Brain pericyte (primary cell): ENCODE results near the gene SOX15.
"Not testable (repeated sequence)": the region's sequence is repeated elsewhere in the genome, so short reads cannot be mapped to it uniquely, and the experiment has no call there.

Source experiments
- DNase-seq: peaks from one replicate; pipeline ENCODE4 v3.0.0-alpha.2; 2012; ENCODE audit warnings: low read depth, low spot score

The SOX15 gene

DNA sequence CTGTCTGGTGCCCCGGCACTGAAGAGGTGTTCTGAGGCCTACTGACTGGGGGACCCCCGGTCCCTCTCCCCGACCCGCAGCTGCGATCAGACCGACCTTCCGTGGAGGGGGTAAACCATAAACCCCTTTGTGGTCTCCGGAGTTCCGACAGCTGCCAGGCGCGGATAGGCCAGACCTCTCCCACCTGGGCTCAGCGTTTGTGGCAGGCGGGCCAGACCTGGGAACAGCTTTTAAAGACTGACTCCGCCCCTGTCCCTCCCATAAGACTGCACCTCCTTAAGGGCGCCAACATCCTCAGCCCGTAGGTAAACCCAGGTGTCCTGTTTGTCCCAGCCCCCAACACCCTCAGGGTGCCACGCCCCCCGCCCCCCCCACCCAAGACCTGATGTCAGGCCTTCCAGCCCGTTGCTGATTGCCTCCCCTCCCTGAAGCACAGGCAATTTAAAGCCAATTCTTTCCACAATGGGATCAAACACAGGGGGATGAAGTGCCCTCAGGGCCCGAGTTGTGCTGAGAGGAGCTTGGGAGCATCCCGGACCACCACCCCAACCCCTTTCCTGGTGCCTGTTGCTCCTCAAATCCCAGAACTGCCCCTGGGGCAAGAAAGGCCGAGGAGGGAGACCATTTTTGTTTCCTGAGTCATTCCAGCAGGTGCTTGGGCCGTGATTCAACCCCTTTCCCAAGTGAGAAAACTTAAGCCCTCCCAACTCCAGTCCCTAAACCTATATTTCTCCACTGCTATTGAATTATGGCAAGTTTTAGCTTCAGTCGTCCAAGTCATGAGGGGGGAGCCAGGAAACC is at the start of gene SOX15:
Gene SOX15 (minus strand): TSS at position 204 of the 801 bp plus-strand sequence. CDS start 418 bp downstream, outside the sequence.
- DNase-seq = no peak

DNA sequence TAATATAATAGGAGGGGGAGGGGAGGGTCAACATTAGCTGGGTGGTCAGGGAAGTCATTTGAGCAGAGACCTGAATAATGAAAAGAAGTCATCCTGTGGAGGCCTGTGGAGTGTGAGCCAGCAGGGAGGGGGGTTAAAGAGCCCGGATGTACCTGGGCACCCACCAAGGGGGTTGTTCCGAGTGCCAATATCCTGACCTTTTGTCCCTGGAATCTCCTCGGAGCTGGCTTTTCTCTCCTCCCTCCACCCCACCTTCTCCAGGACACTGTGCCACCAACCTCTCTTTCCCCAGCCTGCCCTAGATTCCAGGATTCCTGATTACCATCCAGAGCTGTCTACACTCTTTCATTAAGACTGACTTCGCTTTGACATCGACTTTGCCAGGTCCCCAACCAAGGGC is 46.3 kb upstream of the SOX15 start:
- no peak for DNase-seq

DNA sequence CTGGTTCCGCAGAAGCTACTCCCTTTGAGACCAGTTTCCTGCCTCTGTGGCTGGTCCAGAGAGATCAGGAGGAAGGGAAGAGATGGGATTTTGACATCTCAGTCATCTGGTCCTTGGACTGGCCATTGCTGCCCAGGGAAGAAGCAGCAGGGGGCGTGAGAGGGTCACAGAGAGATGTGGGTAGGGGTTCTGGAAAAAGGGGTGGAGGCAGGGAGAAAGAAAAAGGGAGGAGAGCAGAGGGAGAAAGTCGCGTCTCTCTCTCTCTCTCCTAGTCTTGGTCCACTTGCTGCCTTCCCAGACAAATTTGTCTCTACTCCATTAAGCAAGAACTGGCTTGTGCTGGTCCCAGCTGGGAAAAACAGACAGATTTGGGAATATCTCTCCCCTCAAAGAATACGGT is 44.5 kb upstream of the SOX15 start:
- no peak for DNase-seq

DNA sequence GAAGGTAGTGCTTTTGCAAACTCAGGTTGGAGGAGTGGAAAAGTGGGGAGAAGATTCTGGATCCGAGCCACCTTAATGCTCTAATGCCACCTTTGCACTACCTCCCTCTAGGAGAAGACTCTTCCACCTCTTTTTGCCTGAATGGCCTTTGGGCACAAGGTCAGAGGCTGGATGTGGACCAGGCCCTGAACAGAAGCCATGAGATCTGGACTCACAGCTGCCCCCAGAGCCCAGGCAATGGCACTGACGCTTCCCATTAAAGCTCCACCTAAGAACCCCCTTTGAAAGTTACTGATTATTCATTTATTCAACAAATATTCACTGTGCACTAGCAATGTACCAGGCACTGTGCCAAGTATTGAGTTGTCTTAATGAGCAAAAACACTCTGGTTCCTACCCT is 43.2 kb upstream of the SOX15 start:
- DNase-seq = no peak

DNA sequence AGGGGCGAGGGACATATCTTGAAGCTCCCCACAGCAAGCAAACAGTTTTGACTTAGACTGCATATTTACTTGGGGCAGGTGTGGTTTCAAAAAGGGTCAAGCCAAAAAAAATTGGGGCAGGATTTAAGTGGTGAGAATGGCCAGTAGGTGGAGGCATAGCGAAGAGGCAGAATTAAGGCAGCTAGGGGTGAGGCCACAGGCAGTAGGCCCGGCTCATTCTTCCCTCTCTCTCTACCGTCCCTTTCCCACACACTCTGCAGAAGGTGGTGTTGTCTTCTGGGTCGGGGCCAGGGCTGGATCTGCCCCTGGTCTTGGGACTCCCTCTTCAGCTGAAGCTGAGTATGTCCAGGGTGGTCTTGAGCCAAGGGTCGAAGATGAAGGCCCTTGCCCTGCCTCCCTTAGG is 42.6 kb upstream of the SOX15 start:
- no peak for DNase-seq

DNA sequence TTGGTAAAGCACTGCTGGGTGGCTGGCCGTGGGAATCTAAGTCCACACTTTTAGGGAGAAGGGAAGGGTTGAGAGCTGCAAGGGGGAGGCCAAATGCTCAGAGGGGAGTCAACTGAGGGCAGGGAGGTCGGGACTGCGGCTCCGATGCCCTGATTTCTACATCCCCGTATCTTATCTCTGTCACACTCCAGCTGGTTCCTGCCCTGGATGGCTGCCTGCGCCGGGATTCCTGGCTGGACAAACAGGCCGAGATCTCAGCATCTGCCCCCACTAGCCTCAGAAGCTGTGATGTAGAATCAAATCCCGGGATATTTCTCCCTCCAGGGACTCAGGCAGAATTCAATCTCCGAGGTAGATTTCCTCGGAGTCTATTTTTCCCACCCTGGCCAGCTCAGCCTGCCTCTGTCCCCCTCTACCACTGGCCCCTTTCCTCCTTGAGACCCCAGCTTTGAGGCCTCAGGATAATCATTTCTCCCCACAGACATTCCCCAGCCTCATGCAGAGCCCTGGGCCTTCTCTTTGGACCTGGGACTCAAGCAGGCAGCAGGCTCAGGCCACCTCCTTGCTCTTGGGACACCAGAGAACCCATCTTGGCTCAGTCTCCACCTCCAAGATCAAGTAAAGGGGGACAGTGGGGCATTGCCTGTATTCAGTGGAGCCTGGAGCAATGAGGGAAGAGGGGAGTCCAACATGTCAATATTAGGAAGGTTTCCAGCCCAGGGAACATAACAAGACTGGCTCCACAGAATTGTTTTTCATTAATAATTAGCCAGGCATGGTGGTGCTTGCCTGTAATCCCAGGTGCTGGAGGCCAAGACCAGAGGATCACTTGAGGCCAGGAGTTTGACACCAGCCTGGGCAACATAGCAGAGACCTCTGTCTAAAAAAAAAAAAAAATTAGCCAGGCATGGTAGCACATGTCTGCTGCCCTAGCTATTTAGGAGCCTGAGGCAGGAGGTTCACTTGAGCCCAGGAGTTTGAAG is 41.8 kb upstream of the SOX15 start:
- no peak for DNase-seq

DNA sequence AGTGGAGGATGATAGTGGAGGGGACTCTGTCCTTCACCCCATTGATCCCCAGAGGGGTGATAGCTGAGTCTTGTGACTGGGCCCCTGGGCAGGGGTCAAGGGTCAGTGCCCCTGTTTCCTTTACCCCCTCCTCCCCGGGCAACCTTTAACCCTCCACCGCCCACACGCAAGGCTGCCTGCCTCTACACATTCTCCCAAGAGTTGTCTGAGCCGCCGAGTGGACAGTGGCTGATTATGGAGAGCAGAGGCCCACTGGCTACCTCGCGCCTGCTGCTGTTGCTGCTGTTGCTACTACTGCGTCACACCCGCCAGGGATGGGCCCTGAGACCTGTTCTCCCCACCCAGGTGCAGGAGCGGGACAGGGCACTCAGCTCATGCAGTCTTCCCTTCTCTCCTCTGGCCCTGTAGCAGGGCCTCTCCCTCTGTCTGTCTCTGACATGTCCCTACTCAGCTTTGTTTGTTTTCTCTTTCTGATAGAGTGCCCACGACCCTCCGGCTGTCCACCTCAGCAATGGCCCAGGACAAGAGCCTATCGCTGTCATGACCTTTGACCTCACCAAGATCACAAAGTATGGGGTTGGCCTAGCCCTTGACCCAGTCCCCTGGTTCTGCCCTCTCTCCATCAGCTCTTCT is 40.2 kb upstream of the SOX15 start, which contains the start of gene SHBG:
Gene SHBG (plus strand): TSS at position 197 of the 633 bp plus-strand sequence. CDS start 38 bp downstream, at position 235.
- DNase-seq = no peak

DNA sequence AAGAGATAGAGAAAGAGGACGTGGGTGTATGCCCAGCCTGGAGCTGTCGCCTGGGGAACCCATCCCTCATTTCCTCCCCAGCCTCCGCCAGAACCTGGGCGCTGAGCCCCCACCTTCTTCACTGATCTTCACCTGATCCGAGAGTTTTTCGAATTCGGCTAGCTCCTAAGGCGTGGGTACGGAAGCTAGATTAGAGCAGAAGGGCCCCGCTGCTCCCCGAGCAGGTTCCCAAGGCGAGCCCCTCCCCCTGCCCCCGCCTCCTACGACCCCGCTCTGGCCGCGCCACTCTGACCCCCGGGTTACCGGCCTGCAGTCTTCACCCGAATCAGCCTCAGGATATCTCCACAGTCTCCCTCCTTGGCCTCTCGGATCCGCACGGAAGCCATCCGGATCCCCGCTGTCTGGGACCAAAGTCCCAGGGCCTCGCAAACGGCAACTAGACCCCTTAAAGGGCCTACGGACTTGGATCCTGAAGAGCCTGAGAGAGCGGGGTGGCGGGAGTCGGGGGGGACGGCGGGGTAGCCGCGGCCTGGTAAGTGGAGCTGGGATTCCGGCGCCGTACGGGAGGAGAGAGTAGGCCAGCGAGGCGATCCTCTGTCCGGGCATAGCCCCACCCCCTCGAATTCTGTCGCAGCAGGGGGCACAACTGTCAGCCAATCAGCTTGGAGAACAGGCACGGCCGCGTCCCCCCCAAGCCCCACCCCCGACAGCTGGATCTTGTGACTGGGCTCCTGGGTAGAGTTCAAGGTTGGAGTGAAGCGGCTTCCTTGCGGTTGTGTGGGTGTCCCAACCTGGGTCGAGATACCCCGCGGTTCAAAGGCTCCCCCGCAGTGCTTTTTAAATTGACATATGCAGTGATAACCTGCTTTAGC is 37.6 kb upstream of the SOX15 start, which contains the start of gene SAT2:
Gene SAT2 (minus strand): TSS at position 572 of the 872 bp plus-strand sequence. CDS start 186 bp downstream, at position 386.
- peak; percentile 86 for DNase-seq

DNA sequence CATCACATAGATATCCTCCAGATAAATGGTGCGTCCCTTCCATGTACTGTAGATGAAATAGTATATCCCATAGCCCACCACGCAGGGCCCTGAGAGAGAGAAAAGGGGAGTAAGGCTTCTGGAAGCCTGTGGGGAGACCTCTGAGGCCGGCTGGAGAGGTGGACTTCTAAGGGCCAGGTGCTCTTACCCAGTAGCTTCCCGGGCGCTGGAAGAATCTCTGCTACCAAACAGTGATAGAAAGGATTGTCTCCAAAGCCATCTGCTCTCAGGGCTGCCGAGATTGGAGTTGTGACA is 37.0 kb upstream of the SOX15 start:
- DNase-seq = no peak

DNA sequence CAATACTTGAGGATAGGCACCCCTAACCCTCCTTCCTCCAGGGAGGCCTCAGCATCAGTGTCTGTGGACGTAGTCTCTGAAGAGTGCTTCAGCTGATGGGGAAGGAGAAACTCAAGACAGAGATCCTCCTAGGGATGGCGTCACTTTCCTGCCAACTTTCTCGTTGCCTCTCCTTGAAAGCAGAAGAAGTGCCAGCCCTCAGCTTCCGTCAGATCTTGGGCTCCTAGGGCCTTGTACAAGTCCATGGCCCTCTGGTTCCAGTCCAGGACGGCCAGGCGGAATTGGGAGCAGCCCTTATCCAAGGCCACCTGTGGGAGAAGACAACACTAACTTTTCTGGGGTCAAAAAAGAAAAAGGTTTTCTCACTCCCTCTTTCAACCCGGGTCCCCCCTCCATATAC is 36.4 kb upstream of the SOX15 start:
- DNase-seq = no peak

DNA sequence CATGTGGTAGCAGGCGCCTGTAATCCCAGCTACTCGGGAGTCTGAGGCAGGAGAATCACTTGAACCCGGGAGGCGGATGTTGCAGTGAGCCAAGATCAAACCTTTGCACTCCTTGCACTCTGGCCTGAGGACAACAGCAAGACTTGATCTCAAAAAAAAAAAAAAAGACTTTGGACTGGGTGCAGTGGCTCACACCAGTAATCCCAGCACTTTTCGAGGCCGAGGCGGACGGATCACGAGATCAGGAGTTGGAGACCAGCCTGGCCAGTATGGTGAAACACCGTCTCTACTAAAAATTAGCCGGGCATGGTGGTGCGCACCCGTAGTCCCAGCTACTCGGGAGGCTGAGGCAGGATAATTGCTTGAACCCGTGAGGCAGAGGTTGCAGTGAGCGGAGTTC is 35.9 kb upstream of the SOX15 start:
- not testable (repeated sequence) for DNase-seq

DNA sequence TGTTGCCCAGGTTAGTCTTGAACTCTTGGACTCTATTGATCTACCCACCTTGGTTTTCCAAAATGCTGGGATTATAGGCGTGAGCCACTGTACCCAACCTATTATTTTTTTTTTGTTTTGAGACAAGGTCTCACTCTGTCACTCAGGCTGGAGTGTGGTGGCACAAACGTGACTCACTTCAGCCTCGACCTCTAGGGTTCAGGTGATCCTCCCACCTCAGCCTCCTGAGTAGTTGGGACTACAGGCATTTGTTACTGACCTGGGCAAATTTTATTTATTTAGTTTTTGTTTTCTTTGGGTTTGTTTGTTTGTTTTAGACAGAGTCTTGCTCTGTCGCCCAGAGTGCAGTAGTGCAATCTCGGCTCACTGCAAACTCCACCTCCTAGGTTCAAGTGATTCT is 33.8 kb upstream of the SOX15 start:
- DNase-seq = no peak

DNA sequence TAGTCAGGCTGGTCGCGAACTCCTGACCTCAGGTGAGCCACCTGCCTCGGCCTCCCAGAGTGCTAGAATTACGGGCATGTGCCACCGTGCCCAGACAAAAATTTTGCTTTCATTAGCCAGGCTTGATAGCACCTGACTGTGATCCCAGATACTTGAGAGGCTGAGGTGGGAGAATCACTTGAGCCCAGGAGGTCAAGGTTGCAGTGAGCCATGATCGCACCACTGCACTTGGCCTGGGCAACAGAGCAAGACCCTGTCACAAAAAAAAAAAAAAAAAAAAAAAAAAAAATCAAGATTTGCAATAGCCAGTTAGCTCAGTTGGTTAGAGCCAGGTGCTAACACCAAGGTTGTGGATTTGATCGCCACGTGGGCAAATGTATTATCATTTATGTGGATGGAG is 30.9 kb upstream of the SOX15 start:
- DNase-seq = no peak

DNA sequence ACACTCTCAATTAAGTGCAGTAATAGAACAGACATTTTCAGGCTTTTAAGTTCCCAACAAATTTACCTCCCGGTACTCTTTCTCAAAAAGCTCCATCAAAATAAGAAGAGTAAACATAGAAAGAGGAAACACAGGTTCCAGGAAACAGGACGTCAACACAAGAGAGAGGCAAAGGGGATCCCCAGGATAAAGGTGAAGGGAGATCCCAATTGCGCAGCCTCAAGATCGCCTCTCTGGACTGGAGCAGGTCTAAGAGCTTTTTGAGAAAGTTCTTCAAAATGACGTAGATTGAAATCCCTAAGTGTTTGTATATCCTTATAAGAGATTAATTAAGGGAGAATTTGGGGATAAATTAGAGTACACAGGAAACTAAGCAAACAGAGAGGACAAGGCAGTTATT is 28.7 kb upstream of the SOX15 start:
- DNase-seq = no peak

DNA sequence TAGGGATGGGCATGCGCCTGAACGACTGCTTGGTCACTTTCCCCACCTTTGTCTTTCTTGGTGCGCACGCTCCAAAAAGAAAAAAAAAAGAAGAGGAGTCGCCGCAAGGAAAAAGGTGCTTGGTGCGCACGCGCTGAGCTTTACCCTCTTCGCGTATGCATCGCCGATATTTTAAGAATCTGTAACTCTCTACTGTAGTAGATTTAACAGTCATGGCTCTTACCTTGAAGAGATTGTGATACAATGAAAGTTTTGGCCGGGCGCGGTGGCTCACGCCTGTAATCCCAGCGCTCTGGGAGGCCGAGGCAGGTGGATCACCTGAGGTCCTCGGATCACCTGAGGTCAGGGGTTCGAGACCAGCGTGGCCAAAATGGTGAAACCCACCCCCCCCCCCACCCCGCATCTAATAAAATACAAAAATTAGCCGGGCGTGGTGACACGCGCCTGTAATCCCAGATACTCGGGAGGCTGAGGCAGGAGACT is 25.4 kb upstream of the SOX15 start:
- DNase-seq = no peak

DNA sequence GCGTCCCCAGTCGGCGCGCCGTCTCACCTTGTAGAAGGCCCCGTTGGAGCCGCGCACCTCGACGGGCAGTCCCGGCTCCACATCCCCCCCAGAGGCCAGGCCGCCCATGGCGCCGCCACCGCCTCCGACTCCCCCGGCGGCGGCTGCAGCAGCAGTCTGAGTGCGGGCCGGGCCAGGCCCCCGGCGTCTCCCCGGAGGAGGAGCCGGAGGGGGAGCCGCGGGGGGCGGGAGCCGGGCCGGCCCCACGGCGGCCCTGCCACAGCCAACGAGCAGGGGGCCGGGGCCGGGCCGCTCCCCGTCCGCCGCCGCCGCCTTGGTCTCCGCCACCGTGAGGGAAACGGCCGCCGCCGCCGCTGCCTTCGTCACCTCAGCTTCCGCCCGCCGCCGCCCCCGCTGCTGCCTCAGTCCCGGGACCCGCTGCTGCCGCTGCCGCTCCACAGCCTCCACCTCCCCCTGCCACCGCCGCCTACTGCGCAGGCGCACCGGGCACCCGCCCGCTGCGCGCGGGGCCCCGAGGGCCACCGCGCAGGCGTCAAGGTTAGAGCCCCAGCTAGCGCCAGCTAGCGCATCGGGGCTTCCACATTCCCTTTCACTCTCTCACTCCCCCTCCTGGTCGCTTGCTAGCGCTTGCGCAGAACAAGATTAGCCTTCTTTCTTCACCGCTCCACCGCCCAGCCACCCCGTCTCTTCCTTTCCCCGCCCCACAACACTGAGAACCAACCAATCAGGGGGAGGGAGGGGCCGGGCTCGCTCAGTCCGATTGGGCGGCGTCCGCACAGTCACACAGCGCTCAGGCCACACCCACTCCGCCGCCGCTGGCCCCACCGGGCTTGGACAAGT is 24.8 kb upstream of the SOX15 start, which contains the start of gene FXR2:
Gene FXR2 (minus strand): TSS at position 473 of the 840 bp plus-strand sequence. CDS start 365 bp downstream, at position 108.
- peak; percentile 100 for DNase-seq

DNA sequence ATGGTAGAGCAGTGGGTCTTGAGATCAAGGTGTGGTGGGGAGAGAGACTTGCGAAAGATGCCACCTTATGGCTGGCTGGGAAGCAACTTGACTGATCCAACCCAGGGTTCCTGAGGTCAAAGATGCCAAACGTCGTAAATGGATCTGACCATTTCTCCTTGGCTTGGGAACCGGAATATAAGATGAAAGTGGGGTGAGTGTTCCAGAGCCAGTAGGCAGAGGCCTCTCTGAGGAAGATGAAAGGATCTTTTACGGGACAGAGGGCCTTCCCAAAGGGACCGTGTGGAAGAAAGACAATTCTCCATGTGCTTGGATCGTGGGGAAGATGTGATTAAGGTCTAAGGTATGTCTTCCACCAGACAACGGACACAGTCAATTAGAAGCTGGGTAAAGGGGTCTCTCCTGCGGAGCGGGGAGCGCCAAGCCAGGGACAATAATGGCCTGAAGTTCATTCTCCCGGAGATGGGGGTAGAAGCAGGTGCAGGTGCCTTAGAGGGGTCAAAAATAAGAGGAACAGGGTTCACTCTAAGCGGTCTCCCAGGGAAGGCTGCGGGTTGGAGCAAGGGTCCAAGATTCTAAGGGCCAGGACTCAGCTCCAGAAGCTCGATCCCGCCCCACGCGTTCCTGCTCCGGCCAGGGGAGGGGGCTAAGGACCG is 24.0 kb upstream of the SOX15 start:
- no peak for DNase-seq

DNA sequence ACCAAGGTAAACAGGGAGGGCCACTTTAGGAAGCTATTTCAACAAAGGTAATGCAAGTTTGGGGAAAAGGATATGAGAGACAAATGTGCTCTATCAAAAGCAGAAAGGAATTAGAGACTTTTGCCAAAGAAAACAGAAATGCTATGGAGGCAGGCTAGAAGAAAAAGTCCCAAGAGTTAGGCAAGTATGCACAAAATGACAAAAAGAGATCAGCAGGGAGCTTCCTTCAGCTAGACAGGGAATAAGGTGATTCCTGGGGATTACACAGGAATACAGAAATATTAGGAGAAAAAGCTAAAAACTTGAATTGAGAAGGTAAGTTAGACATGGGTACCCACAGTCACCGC is 22.4 kb upstream of the SOX15 start:
- no peak for DNase-seq

DNA sequence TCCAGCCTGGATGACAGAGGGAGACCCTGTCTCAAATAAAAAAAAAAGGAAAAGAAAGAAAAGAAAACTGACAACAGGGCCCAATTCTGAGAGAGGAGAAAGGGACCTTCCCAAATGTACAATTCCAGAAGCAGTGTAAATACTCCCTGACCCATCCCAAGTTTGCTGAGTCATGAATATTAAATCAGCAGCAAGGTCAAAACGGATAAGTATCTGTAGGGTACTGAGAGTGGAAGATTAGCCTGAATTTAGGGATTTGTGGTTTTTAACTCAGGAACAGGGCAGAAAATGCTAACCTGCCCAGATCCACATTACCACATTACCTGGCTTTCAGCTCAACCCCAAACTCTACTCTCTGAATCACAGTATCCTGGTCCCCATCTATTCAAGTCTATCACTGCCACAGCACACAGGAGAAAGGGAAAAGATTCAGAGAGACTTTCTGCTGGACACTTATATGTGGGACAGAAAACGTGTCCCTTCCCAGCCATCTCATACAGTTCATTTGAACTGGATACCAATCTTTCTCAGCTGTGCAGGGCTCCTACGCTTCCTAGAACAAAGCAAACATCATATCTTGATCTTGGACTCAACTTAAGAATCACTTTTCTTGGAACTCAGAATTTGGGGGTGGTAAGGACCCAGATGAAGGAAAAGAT is 21.9 kb upstream of the SOX15 start:
- DNase-seq = no peak
